SW480 (cell line): ENCODE results near the gene MAGI2.
"Not testable (repeated sequence)": the region's sequence is repeated elsewhere in the genome, so short reads cannot be mapped to it uniquely, and the experiment has no call there.

Source experiments
- DNase-seq: peaks from one replicate; pipeline ENCODE4 v3.0.0-alpha.2; 2016; ENCODE audit warnings: low spot score

MAGI2 gene

GRCh38 chr7:78542981-78543380 lies 910.5 kb downstream of the MAGI2 start:
- DNase-seq, result no peak

GRCh38 chr7:78542541-78542940 lies 910.9 kb downstream of the MAGI2 start:
- DNase-seq, result no peak

- DNase-seq, result no peak
These were observed 913.6 kb downstream of the MAGI2 start for GRCh38 chr7:78539825-78540224.

GRCh38 chr7:78535655-78536054 lies 917.8 kb downstream of the MAGI2 start:
- no peak for DNase-seq

GRCh38 chr7:78530351-78530750 lies 923.1 kb downstream of the MAGI2 start:
- peak; percentile 55 for DNase-seq

GRCh38 chr7:78529392-78529791 lies 924.1 kb downstream of the MAGI2 start:
- no peak for DNase-seq

GRCh38 chr7:78528964-78529363 lies 924.5 kb downstream of the MAGI2 start:
- DNase-seq, result no peak

- DNase-seq, result no peak
These were observed 929.5 kb downstream of the MAGI2 start for GRCh38 chr7:78523930-78524329.

- DNase-seq, result no peak
These were observed 931.5 kb downstream of the MAGI2 start for GRCh38 chr7:78521961-78522360.

- peak; percentile 20 for DNase-seq
These were observed 937.0 kb downstream of the MAGI2 start for GRCh38 chr7:78516450-78516849.

GRCh38 chr7:78514634-78515033 lies 938.8 kb downstream of the MAGI2 start:
- no peak for DNase-seq

GRCh38 chr7:78510580-78511188 lies 942.8 kb downstream of the MAGI2 start:
- DNase-seq, result peak; percentile 64

GRCh38 chr7:78503301-78503700 lies 950.2 kb downstream of the MAGI2 start:
- not testable (repeated sequence) for DNase-seq

- DNase-seq, result no peak
These were observed 952.4 kb downstream of the MAGI2 start for GRCh38 chr7:78501064-78501463.

GRCh38 chr7:78499971-78500370 lies 953.5 kb downstream of the MAGI2 start:
- DNase-seq, result no peak

- no peak for DNase-seq
These were observed 954.2 kb downstream of the MAGI2 start for GRCh38 chr7:78499283-78499682.

- DNase-seq, result no peak
These were observed 955.6 kb downstream of the MAGI2 start for GRCh38 chr7:78497728-78498427.

GRCh38 chr7:78496096-78496630 lies 957.3 kb downstream of the MAGI2 start:
- no peak for DNase-seq

GRCh38 chr7:78493401-78493800 lies 960.1 kb downstream of the MAGI2 start:
- no peak for DNase-seq

- DNase-seq, result no peak
These were observed 961.3 kb downstream of the MAGI2 start for GRCh38 chr7:78492146-78492545.

- DNase-seq, result no peak
These were observed 962.9 kb downstream of the MAGI2 start for GRCh38 chr7:78490524-78490923.

GRCh38 chr7:78489476-78490240 lies 963.8 kb downstream of the MAGI2 start:
- DNase-seq, result no peak

- DNase-seq, result no peak
These were observed 966.0 kb downstream of the MAGI2 start for GRCh38 chr7:78487464-78487863.
